PC-3 (cell line): Measurements from ENCODE around the gene MESP2.

ENCODE experiments used
- CTCF ChIP-seq: fragments of 300-600 bp; sonication (generic); conservative IDR thresholded peaks from 2 replicates; pipeline ENCODE4 v1.5.1; 2017; ENCODE audit warnings: antibody characterized with exemption, low read depth, mild to moderate bottlenecking, low read length
- EZH2 ChIP-seq: fragments of 300-600 bp; sonication (generic); IDR thresholded peaks from one replicate; pipeline ENCODE4 v1.6.1; 2017; ENCODE audit warnings: antibody characterized with exemption, mild to moderate bottlenecking, low read length; ENCODE audit not compliant: unreplicated experiment
- EZH2phosphoT487 ChIP-seq: fragments of 300-600 bp; sonication (generic); IDR thresholded peaks from 2 replicates; pipeline ENCODE4 v1.6.1; 2018; ENCODE audit warnings: mild to moderate bottlenecking, antibody characterized with exemption, low read length, borderline replicate concordance

DNA sequence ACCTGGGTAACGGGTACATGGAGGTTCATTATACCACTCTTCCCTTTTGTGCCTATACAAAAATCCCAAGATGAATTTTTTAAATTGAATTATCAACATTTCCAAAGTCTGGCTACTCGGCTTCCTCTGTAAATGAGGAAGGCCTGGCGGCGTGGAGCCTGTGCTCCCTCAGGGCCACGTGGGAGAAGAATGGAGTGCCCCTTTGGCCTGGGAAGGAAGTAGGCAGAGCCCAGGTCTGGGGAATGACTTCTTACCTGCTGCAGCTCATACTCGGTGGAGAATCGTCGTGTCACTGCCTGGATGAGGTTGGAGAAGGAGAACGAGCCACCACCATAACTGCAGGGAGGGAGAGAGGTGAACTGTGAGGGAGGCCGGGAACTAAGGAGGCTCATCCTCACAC is 14.1 kb downstream of the MESP2 start:
- TF ChIP-seq EZH2 = no peak
- TF ChIP-seq CTCF = no peak
- TF ChIP-seq EZH2phosphoT487 = no peak
